H9 (cell line): ENCODE measurements around the gene LARP4B. TPM values are rescaled to one million over a fixed set of nuclear protein-coding genes. Genes with fewer than 3 reads are reported as not detected.

Experiments
- DNase-seq: peaks from one replicate; pipeline ENCODE4 v3.0.0-alpha.2; 2017
- H2AFZ ChIP-seq: one replicate; pipeline ENCODE4 v1.6.1; 2013; ENCODE audit warnings: mild to moderate bottlenecking, low read length, control low read depth, moderate library complexity
- H2AK5ac ChIP-seq: 2 replicates; pipeline ENCODE4 v1.6.1; 2013; ENCODE audit warnings: low read length, control low read depth, mixed read lengths; ENCODE audit not compliant: insufficient read length
- H2BK120ac ChIP-seq: one replicate; pipeline ENCODE4 v1.6.1; 2013; ENCODE audit warnings: low read depth, mild to moderate bottlenecking, low read length, control low read depth, inconsistent platforms; ENCODE audit not compliant: poor library complexity, severe bottlenecking
- H2BK12ac ChIP-seq: 2 replicates; pipeline ENCODE4 v1.6.1; 2013; ENCODE audit warnings: low read length, control low read depth, mixed read lengths, low read depth; ENCODE audit not compliant: insufficient read length
- H2BK15ac ChIP-seq: 2 replicates; pipeline ENCODE4 v1.6.1; 2013; ENCODE audit warnings: low read depth, low read length, control low read depth
- H2BK20ac ChIP-seq: one replicate; pipeline ENCODE4 v1.6.1; 2013; ENCODE audit warnings: low read depth, mild to moderate bottlenecking, low read length, control low read depth, inconsistent platforms; ENCODE audit not compliant: poor library complexity, severe bottlenecking
- H2BK5ac ChIP-seq: 2 replicates; pipeline ENCODE4 v1.6.1; 2013; ENCODE audit warnings: low read length, control low read depth, mixed read lengths; ENCODE audit not compliant: insufficient read length
- H3K14ac ChIP-seq: 2 replicates; pipeline ENCODE4 v1.6.1; 2013; ENCODE audit warnings: low read length, control low read depth; ENCODE audit not compliant: insufficient read depth
- H3K18ac ChIP-seq: 2 replicates; pipeline ENCODE4 v1.6.1; 2013; ENCODE audit warnings: low read depth, mild to moderate bottlenecking, mixed read lengths, low read length, control low read depth; ENCODE audit not compliant: insufficient read length
- H3K23ac ChIP-seq: 2 replicates; pipeline ENCODE4 v1.6.1; 2013; ENCODE audit warnings: low read length, control low read depth, mixed read lengths, low read depth; ENCODE audit not compliant: insufficient read length
- H3K23me2 ChIP-seq: 2 replicates; pipeline ENCODE4 v1.6.1; 2013; ENCODE audit warnings: low read depth, mild to moderate bottlenecking, mixed read lengths, low read length, control low read depth; ENCODE audit not compliant: insufficient read length, poor library complexity, severe bottlenecking
- H3K27ac ChIP-seq: 2 replicates; pipeline ENCODE4 v1.5.1; 2013; ENCODE audit warnings: low read length, control low read depth, mixed read lengths, low read depth; ENCODE audit not compliant: insufficient read length
- H3K27me3 ChIP-seq: 2 replicates; pipeline ENCODE4 v1.6.1; 2013; ENCODE audit warnings: low read length, control low read depth, inconsistent platforms; ENCODE audit not compliant: insufficient read depth
- H3K4ac ChIP-seq: 2 replicates; pipeline ENCODE4 v1.6.1; 2013; ENCODE audit warnings: low read depth, mild to moderate bottlenecking, control low read depth, inconsistent platforms, low read length, moderate library complexity
- H3K4me1 ChIP-seq: 2 replicates; pipeline ENCODE4 v1.6.1; 2013; ENCODE audit warnings: low read length, control low read depth, inconsistent platforms; ENCODE audit not compliant: insufficient read depth
- H3K4me2 ChIP-seq: 2 replicates; pipeline ENCODE4 v1.6.1; 2013; ENCODE audit warnings: low read length, control low read depth, mixed read lengths; ENCODE audit not compliant: insufficient read length, insufficient read depth
- H3K56ac ChIP-seq: 2 replicates; pipeline ENCODE4 v1.6.1; 2013; ENCODE audit warnings: low read depth, mild to moderate bottlenecking, mixed read lengths, low read length, control low read depth; ENCODE audit not compliant: insufficient read length
- H3K79me1 ChIP-seq: 2 replicates; pipeline ENCODE4 v1.6.1; 2013; ENCODE audit warnings: low read depth, mild to moderate bottlenecking, moderate library complexity, low read length, control low read depth, inconsistent platforms; ENCODE audit not compliant: insufficient read depth, poor library complexity, severe bottlenecking
- H3K79me2 ChIP-seq: 2 replicates; pipeline ENCODE4 v1.6.1; 2013; ENCODE audit warnings: low read length, control low read depth, inconsistent platforms; ENCODE audit not compliant: insufficient read depth
- H3K9ac ChIP-seq: 2 replicates; pipeline ENCODE4 v1.6.1; 2013; ENCODE audit warnings: low read length, control low read depth, mixed read lengths; ENCODE audit not compliant: insufficient read length; ENCODE audit errors: extremely low read depth
- H3K9me3 ChIP-seq: one replicate; pipeline ENCODE4 v1.6.1; 2013; ENCODE audit warnings: low read depth, low read length, inconsistent platforms; ENCODE audit not compliant: control insufficient read depth
- H3T11ph ChIP-seq: one replicate; pipeline ENCODE4 v1.6.1; 2013; ENCODE audit warnings: mild to moderate bottlenecking, low read length, control low read depth, inconsistent platforms
- H4K20me1 ChIP-seq: one replicate; pipeline ENCODE4 v1.6.1; 2013; ENCODE audit not compliant: control insufficient read depth, insufficient read length, insufficient read depth
- H4K5ac ChIP-seq: 2 replicates; pipeline ENCODE4 v1.6.1; 2013; ENCODE audit warnings: low read depth, mild to moderate bottlenecking, mixed read lengths, low read length, control low read depth; ENCODE audit not compliant: insufficient read length
- H4K8ac ChIP-seq: replicated peaks from 2 replicates; pipeline ENCODE4 v1.6.1; 2013; ENCODE audit warnings: low read length, control low read depth, mixed read lengths, low read depth; ENCODE audit not compliant: insufficient read length
- H4K91ac ChIP-seq: 2 replicates; pipeline ENCODE4 v1.6.1; 2013; ENCODE audit warnings: low read depth, mild to moderate bottlenecking, moderate library complexity, mixed read lengths, low read length, control low read depth; ENCODE audit not compliant: insufficient read length
- H3K27ac Mint-ChIP-seq, 3 experiments: 2 replicates in 2 of 3; 3 replicates in 1 of 3; pipeline ENCODE4 v1.8.0; 2020 to 2021; ENCODE audit warnings: mixed read lengths in 3 of 3, mild to moderate bottlenecking in 1 of 3, moderate library complexity in 1 of 3
- H3K27me3 Mint-ChIP-seq: 2 replicates; pipeline ENCODE4 v1.8.0; 2021; ENCODE audit warnings: low read depth, mild to moderate bottlenecking, moderate library complexity, mixed read lengths
- H3K36me3 Mint-ChIP-seq, 3 experiments: 2 replicates in 2 of 3; 3 replicates in 1 of 3; pipeline ENCODE4 v1.8.0; 2020 to 2021; ENCODE audit warnings: low read depth in 3 of 3, mixed read lengths in 3 of 3; ENCODE audit not compliant: insufficient read depth in 1 of 3
- H3K4me1 Mint-ChIP-seq, 2 experiments: 2 replicates each; pipeline ENCODE4 v1.8.0; 2020; ENCODE audit warnings: mixed read lengths in 2 of 2
- H3K4me3 Mint-ChIP-seq, 2 experiments: 2 replicates in 1 of 2; 3 replicates in 1 of 2; pipeline ENCODE4 v1.8.0; 2020 to 2021; ENCODE audit warnings: mild to moderate bottlenecking in 2 of 2, mixed read lengths in 2 of 2, moderate library complexity in 1 of 2
- H3K9me3 Mint-ChIP-seq, 2 experiments: 2 replicates in 1 of 2; 3 replicates in 1 of 2; pipeline ENCODE4 v1.8.0; 2020; ENCODE audit warnings: mild to moderate bottlenecking in 2 of 2, mixed read lengths in 2 of 2, moderate library complexity in 1 of 2
- WGBS: extraction: QIAGEN DNeasy Blood & Tissue Kit; methylation state at CpG from one replicate; pipeline ENCODE4 v1.1.7; 2013; ENCODE audit warnings: missing lambda C conversion rate, low lambda C conversion rate, mixed read lengths; ENCODE audit not compliant: insufficient read length; ENCODE audit errors: extremely low coverage; 5-methylcytosine and 5-hydroxymethylcytosine counted together
- total RNA-seq: library from RNA; stranded (reverse); gene quantifications from 2 replicates; pipeline ENCODE4 v1.2.1, GENCODE V29; 2021
- TF ChIP-seq, protein P1 (sequence below): fragments of 200-600 bp; sonication (generic); conservative IDR thresholded peaks from 3 replicates; pipeline ENCODE4 v1.8.0; 2021; ENCODE audit warnings: antibody characterized with exemption, mild to moderate bottlenecking

The LARP4B gene
- total RNA-seq, 1 experiment from 2014 or later: 88.9 TPM

DNA sequence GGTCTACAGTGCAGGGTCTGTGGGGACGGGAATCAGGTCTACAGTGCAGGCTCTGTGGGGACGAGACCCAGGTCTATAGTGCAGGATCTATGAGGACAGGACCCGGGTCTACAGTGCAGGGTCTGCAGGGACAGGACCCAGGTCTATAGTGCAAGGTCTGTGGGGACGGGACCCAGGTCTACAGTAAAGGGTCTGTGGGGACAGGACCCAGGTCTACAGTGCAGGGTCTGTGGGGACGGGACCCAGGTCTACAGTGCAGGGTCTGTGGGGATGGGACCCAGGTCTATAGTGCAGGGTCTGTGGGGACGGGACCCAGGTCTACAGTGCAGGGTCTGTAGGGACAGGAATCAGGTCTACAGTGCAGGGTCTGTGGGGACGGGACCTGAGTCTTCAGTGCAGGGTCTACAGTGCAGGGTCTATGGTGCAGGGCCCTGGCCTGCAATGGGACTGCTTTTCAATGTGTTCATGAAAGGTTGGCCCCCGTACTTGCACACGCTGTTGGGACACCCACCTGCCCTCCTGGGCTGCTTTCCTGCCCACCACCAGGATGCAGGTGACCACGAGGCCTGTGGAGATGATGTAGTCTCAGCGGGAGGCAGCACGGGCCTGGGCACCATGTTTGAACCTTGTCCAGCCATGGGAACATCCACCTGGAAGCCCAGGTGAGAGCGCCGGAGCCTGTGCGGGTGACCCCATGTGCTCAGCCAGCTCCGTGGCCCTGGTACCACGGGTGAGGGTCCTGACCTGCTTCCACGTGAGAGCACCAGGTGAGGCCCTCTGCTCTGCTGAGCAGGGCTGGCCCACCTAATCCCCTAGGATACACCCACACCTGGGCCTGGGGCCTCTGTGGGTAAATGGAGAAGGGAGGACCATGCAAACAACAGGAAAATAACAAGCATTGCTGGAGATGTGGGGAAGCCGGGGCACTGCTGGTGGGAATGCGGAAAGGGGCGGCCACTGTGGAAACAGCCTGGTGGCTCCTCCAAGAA is 150.7 kb downstream of the LARP4B start:
- H3K4me1 ChIP-seq: no peaks in the 10 kb centered on the region
- H2BK12ac ChIP-seq: no peak overlapping the region
- no peak overlapping the region for H3K9ac ChIP-seq
- H4K91ac ChIP-seq: no peak overlapping the region
- no peak overlapping the region for H4K8ac ChIP-seq
- H3K79me2 ChIP-seq: no peaks in the 10 kb centered on the region
- no peak for DNase-seq
- H3K27ac Mint-ChIP-seq: no peak overlapping the region
- H3K56ac ChIP-seq: no peak overlapping the region
- H3K14ac ChIP-seq: no peak overlapping the region; the same call in 1 of the 2 replicates
- TF ChIP-seq, protein P1, sequence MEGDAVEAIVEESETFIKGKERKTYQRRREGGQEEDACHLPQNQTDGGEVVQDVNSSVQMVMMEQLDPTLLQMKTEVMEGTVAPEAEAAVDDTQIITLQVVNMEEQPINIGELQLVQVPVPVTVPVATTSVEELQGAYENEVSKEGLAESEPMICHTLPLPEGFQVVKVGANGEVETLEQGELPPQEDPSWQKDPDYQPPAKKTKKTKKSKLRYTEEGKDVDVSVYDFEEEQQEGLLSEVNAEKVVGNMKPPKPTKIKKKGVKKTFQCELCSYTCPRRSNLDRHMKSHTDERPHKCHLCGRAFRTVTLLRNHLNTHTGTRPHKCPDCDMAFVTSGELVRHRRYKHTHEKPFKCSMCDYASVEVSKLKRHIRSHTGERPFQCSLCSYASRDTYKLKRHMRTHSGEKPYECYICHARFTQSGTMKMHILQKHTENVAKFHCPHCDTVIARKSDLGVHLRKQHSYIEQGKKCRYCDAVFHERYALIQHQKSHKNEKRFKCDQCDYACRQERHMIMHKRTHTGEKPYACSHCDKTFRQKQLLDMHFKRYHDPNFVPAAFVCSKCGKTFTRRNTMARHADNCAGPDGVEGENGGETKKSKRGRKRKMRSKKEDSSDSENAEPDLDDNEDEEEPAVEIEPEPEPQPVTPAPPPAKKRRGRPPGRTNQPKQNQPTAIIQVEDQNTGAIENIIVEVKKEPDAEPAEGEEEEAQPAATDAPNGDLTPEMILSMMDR: no peak
- no peak overlapping the region for H2BK120ac ChIP-seq
- H3T11ph ChIP-seq: no peak overlapping the region
- H4K5ac ChIP-seq: no peak overlapping the region
- no peak overlapping the region for H3K27ac ChIP-seq
- H3K4me3 Mint-ChIP-seq: no peak overlapping the region
- peaks cover 3% of the 10 kb centered on the region; the same call in 1 of the 2 replicates for H3K27me3 ChIP-seq
- no peak overlapping the region for H3K23ac ChIP-seq
- peaks cover 36% of the 10 kb centered on the region for H3K27me3 Mint-ChIP-seq
- H3K4me2 ChIP-seq: no peak overlapping the region
- no peaks in the 10 kb centered on the region for H4K20me1 ChIP-seq
- H2BK20ac ChIP-seq: no peak overlapping the region
- no peak overlapping the region for H2BK15ac ChIP-seq
- H2AK5ac ChIP-seq: no peak overlapping the region
- H3K9me3 Mint-ChIP-seq: no peaks in the 10 kb centered on the region
- H3K4ac ChIP-seq: no peak overlapping the region
- H2AFZ ChIP-seq: no peak overlapping the region
- no peaks in the 10 kb centered on the region for H3K79me1 ChIP-seq
- H3K4me1 Mint-ChIP-seq: peaks cover 3 to 6% of the 10 kb centered on the region in 2 experiments; a peak in 2 of 4 replicates
- no peaks in the 10 kb centered on the region for H3K23me2 ChIP-seq
- H3K9me3 ChIP-seq: no peaks in the 10 kb centered on the region
- H2BK5ac ChIP-seq: no peak overlapping the region
- no CpG with 5 or more reads among the region's 21 CpGs for WGBS
- no peaks in the 10 kb centered on the region for H3K36me3 Mint-ChIP-seq
- H3K18ac ChIP-seq: no peak overlapping the region
